Ishikawa (cell line): Measurements from ENCODE around the gene AP3S1.

Experiments used
- CEBPB ChIP-seq: IDR thresholded peaks from 2 replicates; pipeline ENCODE4 v1.6.1; 2012
- CREB1 ChIP-seq: IDR thresholded peaks from 2 replicates; pipeline ENCODE4 v1.6.1; 2012; ENCODE audit warnings: low read depth
- EGR1 ChIP-seq: IDR thresholded peaks from 2 replicates; pipeline ENCODE4 v1.6.1; 2012
- EP300 ChIP-seq: IDR thresholded peaks from 2 replicates; pipeline ENCODE4 v1.6.1; 2012; ENCODE audit warnings: borderline replicate concordance
- FOXM1 ChIP-seq: IDR thresholded peaks from 2 replicates; pipeline ENCODE4 v1.6.1; 2012; ENCODE audit warnings: low read depth, borderline replicate concordance
- MAX ChIP-seq: IDR thresholded peaks from 2 replicates; pipeline ENCODE4 v1.6.1; 2012
- NFIC ChIP-seq: IDR thresholded peaks from 2 replicates; pipeline ENCODE4 v1.6.1; 2012
- RAD21 ChIP-seq: IDR thresholded peaks from 2 replicates; pipeline ENCODE4 v1.6.1; 2012; ENCODE audit warnings: low read depth
- REST ChIP-seq: IDR thresholded peaks from 2 replicates; pipeline ENCODE4 v1.6.1; 2012; ENCODE audit warnings: low read depth, mild to moderate bottlenecking
- TAF1 ChIP-seq: IDR thresholded peaks from 2 replicates; pipeline ENCODE4 v1.6.1; 2012; ENCODE audit warnings: low read depth, mild to moderate bottlenecking
- TCF12 ChIP-seq: IDR thresholded peaks from 2 replicates; pipeline ENCODE4 v1.6.1; 2012; ENCODE audit warnings: low read depth
- TEAD4 ChIP-seq: IDR thresholded peaks from 2 replicates; pipeline ENCODE4 v1.6.1; 2012
- USF1 ChIP-seq: IDR thresholded peaks from 2 replicates; pipeline ENCODE4 v1.6.1; 2012
- YY1 ChIP-seq: IDR thresholded peaks from 2 replicates; pipeline ENCODE4 v1.6.1; 2012; ENCODE audit warnings: low read depth
- ZBTB7A ChIP-seq: IDR thresholded peaks from 2 replicates; pipeline ENCODE4 v1.6.1; 2012; ENCODE audit warnings: low read depth

The AP3S1 gene

GRCh38 chr5:115934388-115934974, 92.7 kb downstream of the AP3S1 start:
- TF ChIP-seq EGR1 = no peak
- no peak for TF ChIP-seq NFIC
- TF ChIP-seq REST = no peak
- no peak for TF ChIP-seq ZBTB7A
- no peak for TF ChIP-seq TAF1
- TF ChIP-seq FOXM1 = no peak

- no peak for TF ChIP-seq EGR1
- TF ChIP-seq ZBTB7A = no peak
- TF ChIP-seq YY1 = no peak
- no peak for TF ChIP-seq CREB1
- TF ChIP-seq CEBPB = no peak
- TF ChIP-seq REST = no peak
- TF ChIP-seq TCF12 = no peak
- TF ChIP-seq NFIC = no peak
- no peak for TF ChIP-seq USF1
- TF ChIP-seq TEAD4 = no peak
- no peak for TF ChIP-seq RAD21
- no peak for TF ChIP-seq TAF1
- TF ChIP-seq MAX = no peak
- no peak for TF ChIP-seq EP300
- no peak for TF ChIP-seq FOXM1
Measured at GRCh38 chr5:115936031-115936430, 94.3 kb downstream of the AP3S1 start.

- TF ChIP-seq MAX (no peak), RAD21 (no peak), YY1 (no peak), NFIC (no peak), REST (no peak), EP300 (no peak), CEBPB (no peak), FOXM1 (no peak), TAF1 (no peak), TEAD4 (no peak)
Measured at GRCh38 chr5:115939059-115939458, 97.3 kb downstream of the AP3S1 start.

- TF ChIP-seq EGR1 (no peak), TAF1 (no peak), USF1 (no peak), FOXM1 (no peak), YY1 (no peak), TCF12 (no peak), MAX (no peak), EP300 (no peak), TEAD4 (no peak)
Measured at GRCh38 chr5:115940080-115940810, 98.5 kb downstream of the AP3S1 start.
